ENCODE data around the gene C17orf75. TPM values are rescaled to one million over a fixed set of nuclear protein-coding genes. Genes with fewer than 3 reads are reported as not detected.
A peak's percentile ranks its signal among the peaks of the same experiment; 100 is the strongest.

Gene C17orf75
- total and polyA plus RNA-seq, 10 of the 15 experiments (the other 5 are each of a cell fraction or from before 2014, with no cell fraction given) = 21.7 to 53.0 (median 27.3) TPM

DNA sequence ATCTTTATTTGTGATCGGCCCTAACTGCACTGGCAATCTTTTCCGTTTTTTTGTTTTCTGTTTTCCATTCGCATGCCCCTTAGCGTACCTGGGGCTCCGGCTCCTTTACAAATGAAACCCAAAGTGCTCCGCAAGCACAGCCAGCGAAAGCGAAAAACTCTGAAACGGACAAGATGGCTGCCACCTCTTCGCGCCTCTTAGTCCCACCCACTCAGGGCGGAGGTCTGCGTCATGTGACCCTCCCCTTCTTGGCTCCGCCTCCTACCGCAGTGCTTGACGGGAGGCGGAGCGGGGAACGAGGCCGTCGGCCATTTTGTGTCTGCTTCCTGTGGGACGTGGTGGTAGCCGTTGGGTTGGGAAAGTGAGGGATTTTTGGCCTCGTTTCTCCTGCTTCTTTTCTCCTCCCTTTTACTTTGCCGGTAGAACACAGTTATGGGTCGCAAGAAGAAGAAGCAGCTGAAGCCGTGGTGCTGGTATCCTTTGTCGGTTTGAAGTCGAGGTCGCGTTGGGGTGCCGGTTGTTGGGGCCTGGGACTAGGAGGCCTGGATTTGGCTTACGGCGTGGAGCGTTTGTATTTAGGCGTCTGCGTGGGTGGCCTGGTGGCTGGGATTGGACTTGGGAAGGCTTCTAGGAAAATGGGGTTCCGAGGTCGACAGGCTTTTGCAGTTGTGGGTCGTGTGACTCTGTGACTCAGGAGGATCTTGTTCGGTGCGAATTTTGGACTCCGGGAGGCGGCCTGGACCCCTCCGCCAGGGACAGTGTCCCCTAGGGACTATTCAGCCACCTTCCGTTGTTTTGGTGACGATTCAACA is 8.1 kb upstream of the C17orf75 start, which contains the start of gene ZNF207 (continued):
- no peak for TF ChIP-seq LARP7 (IDR thresholded peaks at IDR 0.05)
- TF ChIP-seq NR2C2 (IDR thresholded peaks at IDR 0.05; ENCODE audit: borderline replicate concordance, control insufficient read depth, insufficient read length, low read depth) = no peak
- TF ChIP-seq MTA3 (IDR thresholded peaks at IDR 0.05; ENCODE audit: borderline replicate concordance, low read length) = peak; percentile 10; the same call in 1 of the 2 replicates
- TF ChIP-seq BACH1 (IDR thresholded peaks at IDR 0.05; ENCODE audit: borderline replicate concordance) = peak; percentile 49
- no peak for TF ChIP-seq SUPT20H (IDR thresholded peaks at IDR 0.05; ENCODE audit: borderline replicate concordance, control insufficient read depth, low read depth, low read length)
- TF ChIP-seq TCF3 (IDR thresholded peaks at IDR 0.05; ENCODE audit: borderline replicate concordance, insufficient read depth, low read depth, low read length) = no peak
- TF ChIP-seq RUNX3 (IDR thresholded peaks at IDR 0.05; ENCODE audit: low read length) = peak; percentile 72; the same call in 1 of the 2 replicates
- TF ChIP-seq, protein P1, sequence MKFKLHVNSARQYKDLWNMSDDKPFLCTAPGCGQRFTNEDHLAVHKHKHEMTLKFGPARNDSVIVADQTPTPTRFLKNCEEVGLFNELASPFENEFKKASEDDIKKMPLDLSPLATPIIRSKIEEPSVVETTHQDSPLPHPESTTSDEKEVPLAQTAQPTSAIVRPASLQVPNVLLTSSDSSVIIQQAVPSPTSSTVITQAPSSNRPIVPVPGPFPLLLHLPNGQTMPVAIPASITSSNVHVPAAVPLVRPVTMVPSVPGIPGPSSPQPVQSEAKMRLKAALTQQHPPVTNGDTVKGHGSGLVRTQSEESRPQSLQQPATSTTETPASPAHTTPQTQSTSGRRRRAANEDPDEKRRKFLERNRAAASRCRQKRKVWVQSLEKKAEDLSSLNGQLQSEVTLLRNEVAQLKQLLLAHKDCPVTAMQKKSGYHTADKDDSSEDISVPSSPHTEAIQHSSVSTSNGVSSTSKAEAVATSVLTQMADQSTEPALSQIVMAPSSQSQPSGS (IDR thresholded peaks at IDR 0.05; ENCODE audit: low read length) = 0 out of 2 replicates have a peak, but pooled peaks have one; percentile 26
- peak; percentile 96 for TF ChIP-seq POLR2A (IDR thresholded peaks at IDR 0.05; ENCODE audit: low read depth, low read length)
- peak; percentile 93 for TF ChIP-seq PAX8 (IDR thresholded peaks at IDR 0.05)
- peak; percentile 66 for TF ChIP-seq SP1 (IDR thresholded peaks at IDR 0.05; ENCODE audit: low read depth, low read length)
- no peak for TF ChIP-seq CHD2 (IDR thresholded peaks at IDR 0.05; ENCODE audit: borderline replicate concordance, low read depth, low read length)
- TF ChIP-seq ZNF207 (IDR thresholded peaks at IDR 0.05; ENCODE audit: borderline replicate concordance) = peak; percentile 21; the same call in 1 of the 2 replicates
- TF ChIP-seq SIN3A (IDR thresholded peaks at IDR 0.05; ENCODE audit: low read depth, low read length) = peak; percentile 63; the same call in 1 of the 2 replicates
- no peak; the same call in 1 of the 2 replicates for TF ChIP-seq DPF2 (IDR thresholded peaks at IDR 0.05)
- peak; percentile 95 for TF ChIP-seq MEF2B (IDR thresholded peaks at IDR 0.05; ENCODE audit: partially characterized antibody, poor library complexity, severe bottlenecking)
- no peak for TF ChIP-seq SUZ12 (IDR thresholded peaks at IDR 0.05; ENCODE audit: unreplicated experiment)
- no peak for TF ChIP-seq RCOR1 (conservative IDR thresholded peaks at IDR 0.05; ENCODE audit: low read depth, low read length)
- TF ChIP-seq SRF (IDR thresholded peaks at IDR 0.05; ENCODE audit: low read depth in 2 of 2, low read length in 2 of 2) = 0 out of 4 replicates have a peak, but pooled peaks of 1 of the 2 experiments have one; percentile 0
- TF ChIP-seq, protein P2, sequence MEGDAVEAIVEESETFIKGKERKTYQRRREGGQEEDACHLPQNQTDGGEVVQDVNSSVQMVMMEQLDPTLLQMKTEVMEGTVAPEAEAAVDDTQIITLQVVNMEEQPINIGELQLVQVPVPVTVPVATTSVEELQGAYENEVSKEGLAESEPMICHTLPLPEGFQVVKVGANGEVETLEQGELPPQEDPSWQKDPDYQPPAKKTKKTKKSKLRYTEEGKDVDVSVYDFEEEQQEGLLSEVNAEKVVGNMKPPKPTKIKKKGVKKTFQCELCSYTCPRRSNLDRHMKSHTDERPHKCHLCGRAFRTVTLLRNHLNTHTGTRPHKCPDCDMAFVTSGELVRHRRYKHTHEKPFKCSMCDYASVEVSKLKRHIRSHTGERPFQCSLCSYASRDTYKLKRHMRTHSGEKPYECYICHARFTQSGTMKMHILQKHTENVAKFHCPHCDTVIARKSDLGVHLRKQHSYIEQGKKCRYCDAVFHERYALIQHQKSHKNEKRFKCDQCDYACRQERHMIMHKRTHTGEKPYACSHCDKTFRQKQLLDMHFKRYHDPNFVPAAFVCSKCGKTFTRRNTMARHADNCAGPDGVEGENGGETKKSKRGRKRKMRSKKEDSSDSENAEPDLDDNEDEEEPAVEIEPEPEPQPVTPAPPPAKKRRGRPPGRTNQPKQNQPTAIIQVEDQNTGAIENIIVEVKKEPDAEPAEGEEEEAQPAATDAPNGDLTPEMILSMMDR (IDR thresholded peaks at IDR 0.05 in 2 of 3, conservative IDR thresholded peaks at IDR 0.05 in 1 of 3; ENCODE audit: control insufficient read depth in 2 of 3, extremely low read depth in 1 of 3, insufficient read depth in 1 of 3, low read depth in 3 of 3, low read length in 3 of 3) = no peak
- TF ChIP-seq, protein P3, sequence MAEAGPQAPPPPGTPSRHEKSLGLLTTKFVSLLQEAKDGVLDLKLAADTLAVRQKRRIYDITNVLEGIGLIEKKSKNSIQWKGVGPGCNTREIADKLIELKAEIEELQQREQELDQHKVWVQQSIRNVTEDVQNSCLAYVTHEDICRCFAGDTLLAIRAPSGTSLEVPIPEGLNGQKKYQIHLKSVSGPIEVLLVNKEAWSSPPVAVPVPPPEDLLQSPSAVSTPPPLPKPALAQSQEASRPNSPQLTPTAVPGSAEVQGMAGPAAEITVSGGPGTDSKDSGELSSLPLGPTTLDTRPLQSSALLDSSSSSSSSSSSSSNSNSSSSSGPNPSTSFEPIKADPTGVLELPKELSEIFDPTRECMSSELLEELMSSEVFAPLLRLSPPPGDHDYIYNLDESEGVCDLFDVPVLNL (IDR thresholded peaks at IDR 0.05; ENCODE audit: low read depth, low read length) = peak; percentile 69; the same call in 1 of the 2 replicates
- TF ChIP-seq, protein P4, sequence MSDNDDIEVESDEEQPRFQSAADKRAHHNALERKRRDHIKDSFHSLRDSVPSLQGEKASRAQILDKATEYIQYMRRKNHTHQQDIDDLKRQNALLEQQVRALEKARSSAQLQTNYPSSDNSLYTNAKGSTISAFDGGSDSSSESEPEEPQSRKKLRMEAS (IDR thresholded peaks at IDR 0.05; ENCODE audit: low read depth, low read length) = peak; percentile 85; the same call in 1 of the 2 replicates
- TF ChIP-seq KAT2A (conservative IDR thresholded peaks at IDR 0.05; ENCODE audit: control insufficient read depth, low read depth, low read length) = no peak
- TF ChIP-seq PAX5 (IDR thresholded peaks at IDR 0.05; ENCODE audit: borderline replicate concordance, low read depth, low read length) = no peak
- no peak for TF ChIP-seq NFIC (IDR thresholded peaks at IDR 0.05; ENCODE audit: low read depth, low read length)
- no peak for TF ChIP-seq HDAC2 (IDR thresholded peaks at IDR 0.05)
- TF ChIP-seq RELA (IDR thresholded peaks at IDR 0.05; ENCODE audit: borderline replicate concordance, partially characterized antibody) = peak; percentile 57
